Measurements from ENCODE around the gene CCR5.
A peak's percentile ranks its signal among the peaks of the same experiment; 100 is the strongest.
"Not testable (repeated sequence)": the region's sequence is repeated elsewhere in the genome, so short reads cannot be mapped to it uniquely, and the experiment has no call there.

Gene CCR5
- total RNA-seq = 48.4 to 172 (median 89.6) reads per million in 18 experiments

DNA sequence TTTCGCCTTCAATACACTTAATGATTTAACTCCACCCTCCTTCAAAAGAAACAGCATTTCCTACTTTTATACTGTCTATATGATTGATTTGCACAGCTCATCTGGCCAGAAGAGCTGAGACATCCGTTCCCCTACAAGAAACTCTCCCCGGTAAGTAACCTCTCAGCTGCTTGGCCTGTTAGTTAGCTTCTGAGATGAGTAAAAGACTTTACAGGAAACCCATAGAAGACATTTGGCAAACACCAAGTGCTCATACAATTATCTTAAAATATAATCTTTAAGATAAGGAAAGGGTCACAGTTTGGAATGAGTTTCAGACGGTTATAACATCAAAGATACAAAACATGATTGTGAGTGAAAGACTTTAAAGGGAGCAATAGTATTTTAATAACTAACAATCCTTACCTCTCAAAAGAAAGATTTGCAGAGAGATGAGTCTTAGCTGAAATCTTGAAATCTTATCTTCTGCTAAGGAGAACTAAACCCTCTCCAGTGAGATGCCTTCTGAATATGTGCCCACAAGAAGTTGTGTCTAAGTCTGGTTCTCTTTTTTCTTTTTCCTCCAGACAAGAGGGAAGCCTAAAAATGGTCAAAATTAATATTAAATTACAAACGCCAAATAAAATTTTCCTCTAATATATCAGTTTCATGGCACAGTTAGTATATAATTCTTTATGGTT, at the start of gene CCR5:
TSS of gene CCR5 (plus strand) at position 108 of the 680 bp plus-strand sequence. CDS start 1,957 bp downstream, outside the sequence.
- DNase-seq = peak; percentile 56 to 70

- peak in 1 of 2 donors; percentile 76 for DNase-seq
These were observed 49.2 kb upstream of the CCR5 start for GRCh38 chr3:46321461-46322104.

DNA sequence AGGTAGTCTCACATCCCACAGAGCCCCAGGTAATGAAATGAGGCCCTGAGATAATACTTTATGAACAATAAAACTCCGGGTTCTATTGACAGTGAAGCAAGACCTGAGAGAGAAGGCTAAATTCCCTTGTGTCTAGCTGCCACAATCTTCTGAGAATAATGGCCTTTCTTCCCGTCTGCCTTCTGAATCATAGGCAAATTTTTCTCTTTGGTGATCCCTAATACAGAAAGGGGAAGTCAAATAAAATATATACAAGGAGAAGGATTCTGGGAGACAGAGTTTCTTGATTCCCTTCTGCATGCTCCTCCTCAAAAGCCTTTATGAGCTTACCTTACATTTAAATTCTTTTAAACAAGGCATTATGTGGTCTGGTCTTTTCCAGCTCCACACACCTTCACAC, 46.7 kb upstream of the CCR5 start:
- peak in 1 of 2 donors; percentile 59 for DNase-seq

- no peak for DNase-seq
These were observed 45.0 kb upstream of the CCR5 start for GRCh38 chr3:46325645-46326300.

- not testable (repeated sequence) for DNase-seq
These were observed 40.1 kb upstream of the CCR5 start for GRCh38 chr3:46330676-46331075.

DNA sequence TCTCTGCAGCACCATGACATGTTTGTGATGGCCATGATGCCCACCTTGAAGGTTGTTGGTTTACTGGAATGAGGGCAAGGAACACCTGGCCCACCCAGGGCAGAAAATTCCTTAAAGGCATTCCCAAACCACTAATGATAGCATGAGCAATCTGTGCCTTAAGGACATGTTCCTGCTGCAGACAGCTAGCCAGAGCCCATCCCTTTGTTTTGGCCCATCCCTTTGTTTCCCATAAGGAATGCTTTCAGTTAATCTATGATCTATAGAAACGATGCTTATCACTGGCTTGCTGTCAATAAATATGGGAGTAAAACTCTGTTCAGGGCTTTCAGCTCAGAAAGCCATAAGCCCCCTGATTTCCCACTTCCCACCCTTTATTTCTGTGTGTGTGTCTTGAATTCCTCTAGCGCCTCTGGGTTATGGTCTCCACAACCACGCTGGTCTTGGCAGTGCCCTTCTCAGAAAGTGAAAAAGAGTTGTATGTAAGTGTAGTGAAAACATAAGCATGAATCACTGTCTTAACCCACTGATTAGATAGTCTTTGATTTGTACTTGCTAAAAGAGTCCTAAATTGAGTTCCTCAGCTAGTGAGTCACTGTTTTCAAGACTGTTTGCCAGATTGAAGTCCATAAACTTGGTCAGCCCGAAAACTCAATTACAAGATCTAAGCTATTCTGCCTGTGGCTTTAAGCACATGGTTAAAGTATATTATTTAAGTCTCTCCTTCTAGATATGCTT, 35.8 kb upstream of the CCR5 start:
- no peak for DNase-seq

DNA sequence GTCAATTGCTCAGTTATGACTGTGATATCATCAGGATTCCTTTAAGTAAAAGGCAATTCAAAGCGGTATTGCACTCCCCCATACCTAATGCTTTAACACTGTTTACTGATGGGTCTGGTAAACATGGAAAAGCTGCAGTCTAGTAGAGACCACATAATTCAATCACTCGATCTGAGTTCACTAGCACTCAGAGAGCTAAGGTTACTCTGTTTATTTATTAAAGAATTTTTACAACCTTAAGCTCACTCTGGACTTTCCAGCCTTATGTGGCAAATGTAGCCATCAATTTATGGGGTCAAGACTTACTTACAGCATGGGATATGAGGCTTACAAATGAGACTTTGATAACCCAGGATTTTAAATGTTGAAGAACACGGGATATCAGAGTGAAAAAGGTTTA, 35.2 kb upstream of the CCR5 start:
- no peak for DNase-seq

- DNase-seq = no peak
These were observed 32.8 kb upstream of the CCR5 start for GRCh38 chr3:46337911-46338310.

- DNase-seq = no peak
These were observed 31.9 kb upstream of the CCR5 start for GRCh38 chr3:46338840-46339239.

DNA sequence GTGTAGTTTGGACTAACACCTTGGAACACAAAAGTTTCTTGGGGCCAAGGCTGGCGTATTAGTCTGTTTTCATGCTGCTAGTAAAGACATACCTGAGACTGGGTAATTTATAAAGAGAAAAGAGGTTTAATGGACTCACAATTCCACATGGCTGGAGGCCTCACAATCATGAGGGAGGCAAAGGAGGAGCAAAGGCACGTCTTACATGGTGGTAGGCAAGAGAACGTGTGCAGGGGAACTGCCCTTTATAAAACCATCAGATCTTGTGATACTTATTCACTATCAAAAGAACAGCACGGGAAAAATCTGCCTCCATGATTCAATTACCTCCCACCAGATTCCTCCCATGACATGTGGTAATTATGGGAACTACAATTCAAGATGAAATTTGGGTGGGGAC, 26.3 kb upstream of the CCR5 start:
- no peak for DNase-seq

DNA sequence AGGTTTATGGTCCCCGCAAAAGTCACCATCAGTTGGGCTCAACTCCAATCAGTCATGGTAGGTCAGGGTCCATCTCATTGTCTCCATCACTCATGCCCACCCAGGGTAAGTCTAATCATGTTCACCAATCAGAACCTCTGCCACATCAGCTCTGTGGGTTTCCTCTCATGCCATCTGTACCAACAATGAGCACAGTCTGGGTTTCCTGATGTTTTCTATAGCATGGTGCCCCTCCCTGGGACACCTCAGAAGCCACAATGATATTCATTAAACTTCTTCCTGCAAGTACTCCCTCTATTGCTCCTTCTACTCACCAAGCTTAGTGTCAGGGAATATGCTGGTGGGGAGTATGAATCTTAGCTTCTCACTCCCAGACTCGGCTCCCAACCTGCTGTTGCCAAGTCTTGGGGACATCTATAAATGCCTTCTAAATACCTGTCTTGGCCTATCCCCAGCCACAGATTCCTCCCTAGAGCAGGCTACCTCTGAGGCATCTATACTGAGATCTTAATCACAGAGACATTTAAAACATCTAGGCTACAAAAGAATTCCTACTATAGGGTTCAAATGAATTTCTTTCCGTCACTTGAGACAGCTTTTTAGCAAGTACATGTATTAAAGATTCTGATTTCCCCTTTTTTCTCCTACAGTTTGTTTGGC, 21.8 kb upstream of the CCR5 start:
- DNase-seq = no peak

DNA sequence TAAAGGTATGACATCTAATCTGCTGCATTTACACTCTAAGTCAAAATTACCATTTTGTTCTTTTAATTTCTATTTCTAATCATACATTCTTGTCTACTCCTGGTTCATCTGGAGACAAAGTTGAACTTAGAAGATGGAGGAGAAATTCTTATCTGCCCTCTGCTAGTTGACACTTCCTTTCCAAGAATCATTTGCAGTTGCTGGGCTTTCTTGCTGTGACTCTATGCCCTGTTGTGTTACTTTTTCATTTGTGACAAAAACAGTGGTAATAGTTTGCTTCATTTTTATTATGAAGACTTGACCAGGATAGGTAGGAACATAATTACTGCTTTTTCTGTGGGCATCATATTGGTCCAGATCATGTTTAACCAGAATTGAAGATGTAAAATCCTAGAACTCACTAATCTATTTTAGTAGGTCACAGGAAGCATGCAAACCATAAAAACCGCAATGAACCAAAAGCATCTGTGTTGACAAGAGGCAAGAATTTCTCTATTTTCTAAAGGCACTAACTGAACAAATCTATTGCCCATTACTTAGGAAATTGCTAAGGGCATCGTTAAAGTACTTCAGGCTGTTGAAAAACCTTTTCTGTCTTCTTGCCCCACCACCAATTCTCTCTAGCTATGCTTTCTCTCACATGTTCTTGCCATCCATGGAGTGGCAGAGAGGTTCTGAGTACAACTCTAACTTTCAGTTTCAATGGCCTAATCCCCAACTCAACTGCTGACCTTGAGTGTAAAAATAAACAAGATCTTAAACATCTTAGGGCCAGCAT, 21.1 kb upstream of the CCR5 start:
- DNase-seq = no peak

DNA sequence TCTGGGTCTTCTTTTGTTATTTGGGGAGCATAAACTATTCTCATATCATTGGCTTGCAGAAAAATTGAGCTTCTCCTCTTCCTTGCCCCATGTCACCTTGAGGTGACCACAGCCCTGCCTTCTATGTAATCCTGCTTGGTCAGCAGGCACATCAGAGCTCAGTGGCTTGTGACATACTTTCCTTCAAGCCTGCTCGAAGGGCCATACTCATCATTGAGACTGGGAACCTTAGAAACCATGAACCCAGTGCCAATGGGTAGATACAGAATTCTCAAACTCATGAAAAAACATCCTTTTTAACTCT, 20.5 kb upstream of the CCR5 start:
- DNase-seq = no peak

DNA sequence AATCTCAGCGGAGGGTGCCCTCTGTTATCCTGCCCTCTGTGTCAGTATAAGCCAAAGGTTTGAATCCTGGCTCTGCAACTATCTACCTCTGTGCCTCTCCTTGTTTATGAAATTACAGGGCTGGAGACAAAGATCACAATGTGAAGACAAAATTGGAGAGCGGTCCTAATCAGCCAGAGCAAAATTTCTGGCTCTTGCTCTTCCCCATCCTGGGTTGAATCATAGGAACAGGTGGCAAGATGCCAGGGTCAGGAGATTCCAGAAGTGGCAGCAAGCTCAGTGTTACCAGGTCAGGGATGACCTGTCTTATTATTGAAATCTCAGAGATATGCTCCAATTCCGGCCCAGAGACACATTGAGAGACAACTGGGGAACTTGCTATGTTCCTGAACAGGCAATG, 19.1 kb upstream of the CCR5 start:
- no peak for DNase-seq

- DNase-seq = no peak
These were observed 17.7 kb upstream of the CCR5 start for GRCh38 chr3:46353090-46353489.

DNA sequence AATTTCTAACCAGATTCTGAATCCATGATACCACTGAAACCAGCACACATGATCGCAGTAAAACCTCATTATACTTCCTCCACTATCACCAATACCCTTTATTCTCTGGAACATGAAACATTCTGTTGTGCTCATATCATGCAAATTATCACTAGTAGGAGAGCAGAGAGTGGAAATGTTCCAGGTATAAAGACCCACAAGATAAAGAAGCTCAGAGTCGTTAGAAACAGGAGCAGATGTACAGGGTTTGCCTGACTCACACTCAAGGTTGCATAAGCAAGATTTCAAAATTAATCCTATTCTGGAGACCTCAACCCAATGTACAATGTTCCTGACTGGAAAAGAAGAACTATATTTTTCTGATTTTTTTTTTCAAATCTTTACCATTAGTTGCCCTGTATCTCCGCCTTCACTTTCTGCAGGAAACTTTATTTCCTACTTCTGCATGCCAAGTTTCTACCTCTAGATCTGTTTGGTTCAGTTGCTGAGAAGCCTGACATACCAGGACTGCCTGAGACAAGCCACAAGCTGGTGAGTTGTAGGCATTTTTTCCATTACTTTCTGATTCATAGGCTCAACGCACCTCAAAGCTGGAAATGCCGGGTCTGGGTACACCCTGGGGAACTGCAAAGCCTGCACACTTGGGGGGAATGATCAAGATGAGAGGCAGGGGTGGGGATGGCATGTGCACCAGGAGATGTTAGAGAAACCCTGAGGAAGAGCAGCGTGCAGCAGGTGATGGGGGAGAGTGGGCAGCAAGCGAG, 16.9 kb upstream of the CCR5 start, which contains the start of gene CCR2:
TSS of gene CCR2 (plus strand) at position 465 of the 764 bp plus-strand sequence. CDS start 3,417 bp downstream, outside the sequence.
- peak in 1 of 2 donors; percentile 36 for DNase-seq

- DNase-seq = no peak
These were observed 16.3 kb upstream of the CCR5 start for GRCh38 chr3:46354478-46354877.

- DNase-seq = no peak
These were observed 15.8 kb upstream of the CCR5 start for GRCh38 chr3:46354984-46355383.

GRCh38 chr3:46356276-46356675, 14.5 kb upstream of the CCR5 start:
- peak in 1 of 2 donors; percentile 22 for DNase-seq

DNA sequence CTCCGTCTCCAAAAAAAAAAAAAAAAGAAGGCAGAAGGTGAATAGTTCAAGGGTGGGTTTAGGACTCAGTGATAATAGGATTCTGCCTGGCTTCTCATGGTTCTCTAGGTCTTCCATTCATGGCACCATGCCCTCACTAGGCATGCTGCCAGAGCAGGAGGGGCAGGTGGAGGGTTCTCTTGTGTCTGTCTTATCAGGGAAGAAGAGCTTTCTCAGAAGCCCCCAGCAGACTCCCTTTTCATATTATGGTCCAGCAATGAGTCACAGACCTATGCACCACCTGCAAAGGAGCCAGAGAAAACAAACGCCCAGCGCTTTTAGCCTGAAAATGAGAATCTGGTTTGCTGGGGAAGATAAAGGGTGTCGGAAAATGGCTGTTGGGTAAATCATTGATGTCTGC, 13.8 kb upstream of the CCR5 start:
- DNase-seq = no peak

- DNase-seq = no peak
These were observed 12.3 kb upstream of the CCR5 start for GRCh38 chr3:46358466-46358865.

Measured in inflammatory macrophage (primary cell).